ENCODE results near the gene TBC1D4.

DNA sequence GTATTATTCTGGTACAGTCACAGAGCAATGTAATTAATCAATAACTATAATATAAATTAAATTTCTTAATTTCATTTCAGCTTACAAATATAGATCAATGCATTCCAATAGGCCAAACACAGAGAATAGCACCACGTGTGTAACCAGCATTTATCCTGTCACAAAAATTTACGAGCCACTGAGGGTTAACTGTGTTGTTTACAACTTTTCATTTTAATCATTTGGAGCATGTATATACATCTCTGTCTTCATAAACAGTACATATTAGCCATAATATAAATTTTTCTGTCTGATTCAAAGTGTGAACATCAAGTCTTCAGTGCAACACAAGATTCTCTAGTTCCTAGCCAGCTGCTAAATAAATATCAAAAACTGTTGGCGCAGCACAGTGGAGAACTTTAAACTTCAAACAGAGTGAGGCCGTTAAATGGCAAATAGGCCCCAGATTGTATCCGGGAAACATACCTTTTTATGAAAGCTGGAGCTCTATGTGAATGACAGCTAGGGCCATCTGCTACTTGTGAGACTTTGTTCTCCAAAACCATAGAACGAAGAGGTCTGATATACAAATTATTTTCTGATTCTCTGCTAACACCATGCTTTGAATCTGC lies 105.1 kb downstream of the TBC1D4 start:
- TF ChIP-seq CTCF (IDR thresholded peaks at IDR 0.05 in 8 of 11, conservative IDR thresholded peaks at IDR 0.05 in 3 of 11) (no peak), POLR2A (IDR thresholded peaks at IDR 0.05) (no peak), POLR2AphosphoS5 (IDR thresholded peaks at IDR 0.05) (no peak)
